SK-N-SH treated with all-trans-retinoic acid at 6 μM for 48 hours (cell line): Measurements from ENCODE around the gene EPHB2.

Experiments used
- ATAC-seq: fragments of 200-7000 bp; cut with Tn5 transposase; 3 replicates; pipeline ENCODE4 v1.9.1; 2020; ENCODE audit warnings: mild to moderate bottlenecking, moderate library complexity
- ARNTL ChIP-seq: fragments of 450-650 bp; formaldehyde crosslinking; IDR thresholded peaks from 2 replicates; pipeline ENCODE4 v1.5.0; 2020; ENCODE audit warnings: low read depth, mild to moderate bottlenecking, moderate library complexity, borderline replicate concordance
- CSDC2 ChIP-seq: fragments of 250-450 bp; sonication (Bioruptor Pico); IDR thresholded peaks from 2 replicates; pipeline ENCODE4 v1.5.0; 2020; ENCODE audit warnings: mild to moderate bottlenecking, moderate library complexity
- ESRRG ChIP-seq: fragments of 250-450 bp; sonication (Bioruptor Pico); IDR thresholded peaks from 2 replicates; pipeline ENCODE4 v1.6.1; 2021; ENCODE audit warnings: mild to moderate bottlenecking
- ISL1 ChIP-seq: fragments of 250-450 bp; sonication (Bioruptor Pico); IDR thresholded peaks from 2 replicates; pipeline ENCODE4 v2.1.2; 2022; ENCODE audit warnings: mild to moderate bottlenecking, moderate library complexity
- OSR1 ChIP-seq: fragments of 250-450 bp; sonication (Bioruptor Pico); IDR thresholded peaks from 2 replicates; pipeline ENCODE4 v1.8.0; 2022; ENCODE audit warnings: moderate library complexity, mild to moderate bottlenecking, inconsistent platforms
- PPARA ChIP-seq: fragments of 250-450 bp; sonication (Bioruptor Pico); IDR thresholded peaks from 2 replicates; pipeline ENCODE4 v1.5.0; 2020; ENCODE audit warnings: mild to moderate bottlenecking, borderline replicate concordance
- RARB ChIP-seq: fragments of 250-450 bp; sonication (Bioruptor Pico); IDR thresholded peaks from 2 replicates; pipeline ENCODE4 v1.8.0; 2021; ENCODE audit warnings: mild to moderate bottlenecking, moderate library complexity
- SNAI2 ChIP-seq: fragments of 250-450 bp; sonication (Bioruptor Pico); IDR thresholded peaks from 2 replicates; pipeline ENCODE4 v1.5.0; 2020; ENCODE audit warnings: mild to moderate bottlenecking, moderate library complexity
- TOX ChIP-seq: fragments of 250-450 bp; sonication (Bioruptor Pico); IDR thresholded peaks from 2 replicates; pipeline ENCODE4 v1.8.0; 2021; ENCODE audit warnings: mild to moderate bottlenecking, moderate library complexity, borderline replicate concordance
- ZFP3 ChIP-seq: fragments of 250-450 bp; sonication (Bioruptor Pico); IDR thresholded peaks from 2 replicates; pipeline ENCODE4 v1.5.0; 2020; ENCODE audit warnings: mild to moderate bottlenecking, moderate library complexity
- ZFP30 ChIP-seq: fragments of 450-650 bp; formaldehyde crosslinking; IDR thresholded peaks from 2 replicates; pipeline ENCODE4 v1.5.0; 2022; ENCODE audit warnings: mild to moderate bottlenecking, moderate library complexity
- ZNF70 ChIP-seq: fragments of 450-650 bp; formaldehyde crosslinking; IDR thresholded peaks from 2 replicates; pipeline ENCODE4 v1.5.0; 2020; ENCODE audit warnings: mild to moderate bottlenecking, moderate library complexity
- TF ChIP-seq, protein P1 (sequence below): fragments of 250-450 bp; sonication (Bioruptor Pico); IDR thresholded peaks from 2 replicates; pipeline ENCODE4 v1.5.1; 2021; ENCODE audit warnings: mild to moderate bottlenecking, moderate library complexity
- TF ChIP-seq, protein P2 (sequence below): fragments of 250-450 bp; sonication (Bioruptor Pico); IDR thresholded peaks from 2 replicates; pipeline ENCODE4 v1.8.0; 2021; ENCODE audit warnings: low read depth, mild to moderate bottlenecking, moderate library complexity, borderline replicate concordance
- TF ChIP-seq, protein P3 (sequence below): fragments of 250-450 bp; sonication (Bioruptor Pico); IDR thresholded peaks from 2 replicates; pipeline ENCODE4 v1.5.1; 2020; ENCODE audit warnings: low read depth, mild to moderate bottlenecking, moderate library complexity
- TF ChIP-seq, protein P4 (sequence below): fragments of 250-450 bp; sonication (Bioruptor Pico); IDR thresholded peaks from 2 replicates; pipeline ENCODE4 v1.5.0; 2020; ENCODE audit warnings: mild to moderate bottlenecking, moderate library complexity
- TF ChIP-seq, protein P5 (sequence below): fragments of 250-450 bp; sonication (Bioruptor Pico); IDR thresholded peaks from 2 replicates; pipeline ENCODE4 v1.8.0; 2020; ENCODE audit warnings: mild to moderate bottlenecking, moderate library complexity, borderline replicate concordance

Gene EPHB2

DNA sequence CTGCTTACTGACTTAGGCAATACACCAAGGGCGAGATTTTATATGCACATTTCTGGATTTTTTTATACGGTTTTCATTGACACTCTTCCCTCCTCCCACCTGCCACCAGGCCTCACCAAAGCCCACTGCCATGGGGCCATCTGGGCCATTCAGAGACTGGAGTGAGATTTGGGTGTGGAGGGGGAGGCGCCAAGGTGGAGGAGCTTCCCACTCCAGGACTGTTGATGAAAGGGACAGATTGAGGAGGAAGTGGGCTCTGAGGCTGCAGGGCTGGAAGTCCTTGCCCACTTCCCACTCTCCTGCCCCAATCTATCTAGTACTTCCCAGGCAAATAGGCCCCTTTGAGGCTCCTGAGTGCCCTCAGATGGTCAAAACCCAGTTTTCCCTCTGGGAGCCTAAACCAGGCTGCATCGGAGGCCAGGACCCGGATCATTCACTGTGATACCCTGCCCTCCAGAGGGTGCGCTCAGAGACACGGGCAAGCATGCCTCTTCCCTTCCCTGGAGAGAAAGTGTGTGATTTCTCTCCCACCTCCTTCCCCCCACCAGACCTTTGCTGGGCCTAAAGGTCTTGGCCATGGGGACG is 204.1 kb downstream of the EPHB2 start:
- TF ChIP-seq ZNF70 (CRISPR knock-in tag) (no peak), CSDC2 (CRISPR knock-in tag) (no peak)
- ATAC-seq, result no peak

DNA sequence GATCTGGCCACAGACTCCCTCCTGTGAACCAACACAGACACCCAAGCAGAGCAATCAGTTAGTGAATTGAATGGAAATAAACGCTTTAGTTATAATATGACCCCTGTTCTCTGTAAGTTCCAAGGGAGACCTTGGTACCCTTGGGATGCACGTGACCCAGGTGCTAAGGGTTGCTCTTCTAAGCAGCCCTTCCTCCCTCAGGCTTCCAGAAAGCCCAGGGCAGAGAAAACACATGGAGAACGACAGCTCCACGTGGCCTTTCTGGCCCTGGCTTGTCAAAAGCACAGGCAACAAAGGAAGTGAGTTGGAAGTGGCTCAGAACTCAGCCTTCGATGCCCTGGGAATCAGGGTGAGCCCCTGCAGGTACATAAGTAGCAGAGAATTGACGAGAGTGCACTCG is 204.6 kb downstream of the EPHB2 start:
- ATAC-seq, result no peak
- TF ChIP-seq, protein P1, sequence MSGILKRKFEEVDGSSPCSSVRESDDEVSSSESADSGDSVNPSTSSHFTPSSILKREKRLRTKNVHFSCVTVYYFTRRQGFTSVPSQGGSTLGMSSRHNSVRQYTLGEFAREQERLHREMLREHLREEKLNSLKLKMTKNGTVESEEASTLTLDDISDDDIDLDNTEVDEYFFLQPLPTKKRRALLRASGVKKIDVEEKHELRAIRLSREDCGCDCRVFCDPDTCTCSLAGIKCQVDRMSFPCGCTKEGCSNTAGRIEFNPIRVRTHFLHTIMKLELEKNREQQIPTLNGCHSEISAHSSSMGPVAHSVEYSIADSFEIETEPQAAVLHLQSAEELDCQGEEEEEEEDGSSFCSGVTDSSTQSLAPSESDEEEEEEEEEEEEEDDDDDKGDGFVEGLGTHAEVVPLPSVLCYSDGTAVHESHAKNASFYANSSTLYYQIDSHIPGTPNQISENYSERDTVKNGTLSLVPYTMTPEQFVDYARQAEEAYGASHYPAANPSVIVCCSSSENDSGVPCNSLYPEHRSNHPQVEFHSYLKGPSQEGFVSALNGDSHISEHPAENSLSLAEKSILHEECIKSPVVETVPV (CRISPR knock-in tag), result no peak
- TF ChIP-seq TOX (no peak), ESRRG (CRISPR knock-in tag) (no peak), OSR1 (CRISPR knock-in tag) (no peak), ISL1 (CRISPR knock-in tag) (no peak), ZFP3 (CRISPR knock-in tag) (no peak), RARB (no peak)
- TF ChIP-seq, protein P2, sequence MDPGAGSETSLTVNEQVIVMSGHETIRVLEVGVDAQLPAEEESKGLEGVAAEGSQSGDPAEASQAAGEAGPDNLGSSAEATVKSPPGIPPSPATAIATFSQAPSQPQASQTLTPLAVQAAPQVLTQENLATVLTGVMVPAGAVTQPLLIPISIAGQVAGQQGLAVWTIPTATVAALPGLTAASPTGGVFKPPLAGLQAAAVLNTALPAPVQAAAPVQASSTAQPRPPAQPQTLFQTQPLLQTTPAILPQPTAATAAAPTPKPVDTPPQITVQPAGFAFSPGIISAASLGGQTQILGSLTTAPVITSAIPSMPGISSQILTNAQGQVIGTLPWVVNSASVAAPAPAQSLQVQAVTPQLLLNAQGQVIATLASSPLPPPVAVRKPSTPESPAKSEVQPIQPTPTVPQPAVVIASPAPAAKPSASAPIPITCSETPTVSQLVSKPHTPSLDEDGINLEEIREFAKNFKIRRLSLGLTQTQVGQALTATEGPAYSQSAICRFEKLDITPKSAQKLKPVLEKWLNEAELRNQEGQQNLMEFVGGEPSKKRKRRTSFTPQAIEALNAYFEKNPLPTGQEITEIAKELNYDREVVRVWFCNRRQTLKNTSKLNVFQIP (CRISPR knock-in tag), result no peak
- TF ChIP-seq, protein P3, sequence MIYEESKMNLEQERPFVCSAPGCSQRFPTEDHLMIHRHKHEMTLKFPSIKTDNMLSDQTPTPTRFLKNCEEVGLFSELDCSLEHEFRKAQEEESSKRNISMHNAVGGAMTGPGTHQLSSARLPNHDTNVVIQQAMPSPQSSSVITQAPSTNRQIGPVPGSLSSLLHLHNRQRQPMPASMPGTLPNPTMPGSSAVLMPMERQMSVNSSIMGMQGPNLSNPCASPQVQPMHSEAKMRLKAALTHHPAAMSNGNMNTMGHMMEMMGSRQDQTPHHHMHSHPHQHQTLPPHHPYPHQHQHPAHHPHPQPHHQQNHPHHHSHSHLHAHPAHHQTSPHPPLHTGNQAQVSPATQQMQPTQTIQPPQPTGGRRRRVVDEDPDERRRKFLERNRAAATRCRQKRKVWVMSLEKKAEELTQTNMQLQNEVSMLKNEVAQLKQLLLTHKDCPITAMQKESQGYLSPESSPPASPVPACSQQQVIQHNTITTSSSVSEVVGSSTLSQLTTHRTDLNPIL, result no peak

DNA sequence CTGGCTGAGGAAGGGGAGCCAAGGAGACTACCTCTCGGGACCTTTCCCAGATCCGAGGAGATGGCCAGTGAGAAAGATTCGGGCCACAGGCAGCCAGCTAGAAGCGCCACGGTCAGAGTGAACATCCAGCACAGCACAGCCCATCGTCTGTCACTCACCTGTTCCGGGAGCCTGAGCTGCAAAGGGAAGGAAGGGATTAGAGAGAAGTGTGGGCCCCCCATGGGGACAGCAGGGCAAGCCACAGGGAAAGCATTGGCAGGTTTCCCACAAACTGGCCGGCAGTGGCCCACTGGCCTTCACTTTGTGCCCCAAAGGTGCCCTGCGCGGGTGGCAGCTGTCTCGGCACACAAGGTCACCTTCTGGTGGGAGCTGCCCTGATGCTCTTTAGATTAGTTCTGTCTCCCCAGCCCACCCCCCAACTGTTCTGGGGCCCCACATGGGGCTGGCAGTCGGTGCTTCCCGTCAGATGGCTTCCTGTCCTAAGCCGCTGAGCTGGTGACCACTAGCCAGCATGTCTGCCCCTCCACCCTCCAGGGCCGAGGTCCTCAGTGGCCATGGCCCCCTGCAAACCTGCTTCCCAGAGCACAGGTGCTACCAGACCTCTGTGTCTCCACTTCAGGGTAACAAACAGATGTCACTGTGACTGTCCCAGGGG is 205.3 kb downstream of the EPHB2 start:
- TF ChIP-seq, protein P3, result no peak
- TF ChIP-seq PPARA (CRISPR knock-in tag), result no peak
- no peak for TF ChIP-seq OSR1 (CRISPR knock-in tag)
- TF ChIP-seq, protein P4, sequence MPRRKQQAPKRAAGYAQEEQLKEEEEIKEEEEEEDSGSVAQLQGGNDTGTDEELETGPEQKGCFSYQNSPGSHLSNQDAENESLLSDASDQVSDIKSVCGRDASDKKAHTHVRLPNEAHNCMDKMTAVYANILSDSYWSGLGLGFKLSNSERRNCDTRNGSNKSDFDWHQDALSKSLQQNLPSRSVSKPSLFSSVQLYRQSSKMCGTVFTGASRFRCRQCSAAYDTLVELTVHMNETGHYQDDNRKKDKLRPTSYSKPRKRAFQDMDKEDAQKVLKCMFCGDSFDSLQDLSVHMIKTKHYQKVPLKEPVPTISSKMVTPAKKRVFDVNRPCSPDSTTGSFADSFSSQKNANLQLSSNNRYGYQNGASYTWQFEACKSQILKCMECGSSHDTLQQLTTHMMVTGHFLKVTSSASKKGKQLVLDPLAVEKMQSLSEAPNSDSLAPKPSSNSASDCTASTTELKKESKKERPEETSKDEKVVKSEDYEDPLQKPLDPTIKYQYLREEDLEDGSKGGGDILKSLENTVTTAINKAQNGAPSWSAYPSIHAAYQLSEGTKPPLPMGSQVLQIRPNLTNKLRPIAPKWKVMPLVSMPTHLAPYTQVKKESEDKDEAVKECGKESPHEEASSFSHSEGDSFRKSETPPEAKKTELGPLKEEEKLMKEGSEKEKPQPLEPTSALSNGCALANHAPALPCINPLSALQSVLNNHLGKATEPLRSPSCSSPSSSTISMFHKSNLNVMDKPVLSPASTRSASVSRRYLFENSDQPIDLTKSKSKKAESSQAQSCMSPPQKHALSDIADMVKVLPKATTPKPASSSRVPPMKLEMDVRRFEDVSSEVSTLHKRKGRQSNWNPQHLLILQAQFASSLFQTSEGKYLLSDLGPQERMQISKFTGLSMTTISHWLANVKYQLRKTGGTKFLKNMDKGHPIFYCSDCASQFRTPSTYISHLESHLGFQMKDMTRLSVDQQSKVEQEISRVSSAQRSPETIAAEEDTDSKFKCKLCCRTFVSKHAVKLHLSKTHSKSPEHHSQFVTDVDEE (CRISPR knock-in tag), result no peak
- no peak for TF ChIP-seq ZNF70 (CRISPR knock-in tag)
- no peak for TF ChIP-seq ISL1 (CRISPR knock-in tag)
- TF ChIP-seq RARB, result no peak
- TF ChIP-seq, protein P2 (CRISPR knock-in tag), result no peak
- TF ChIP-seq TOX, result no peak
- TF ChIP-seq ZFP30, result no peak
- TF ChIP-seq CSDC2 (CRISPR knock-in tag), result no peak
- TF ChIP-seq SNAI2, result no peak
- TF ChIP-seq, protein P5, sequence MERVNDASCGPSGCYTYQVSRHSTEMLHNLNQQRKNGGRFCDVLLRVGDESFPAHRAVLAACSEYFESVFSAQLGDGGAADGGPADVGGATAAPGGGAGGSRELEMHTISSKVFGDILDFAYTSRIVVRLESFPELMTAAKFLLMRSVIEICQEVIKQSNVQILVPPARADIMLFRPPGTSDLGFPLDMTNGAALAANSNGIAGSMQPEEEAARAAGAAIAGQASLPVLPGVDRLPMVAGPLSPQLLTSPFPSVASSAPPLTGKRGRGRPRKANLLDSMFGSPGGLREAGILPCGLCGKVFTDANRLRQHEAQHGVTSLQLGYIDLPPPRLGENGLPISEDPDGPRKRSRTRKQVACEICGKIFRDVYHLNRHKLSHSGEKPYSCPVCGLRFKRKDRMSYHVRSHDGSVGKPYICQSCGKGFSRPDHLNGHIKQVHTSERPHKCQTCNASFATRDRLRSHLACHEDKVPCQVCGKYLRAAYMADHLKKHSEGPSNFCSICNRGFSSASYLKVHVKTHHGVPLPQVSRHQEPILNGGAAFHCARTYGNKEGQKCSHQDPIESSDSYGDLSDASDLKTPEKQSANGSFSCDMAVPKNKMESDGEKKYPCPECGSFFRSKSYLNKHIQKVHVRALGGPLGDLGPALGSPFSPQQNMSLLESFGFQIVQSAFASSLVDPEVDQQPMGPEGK (CRISPR knock-in tag), result no peak
- TF ChIP-seq ARNTL (CRISPR knock-in tag), result no peak
- TF ChIP-seq, all 23 proteins: peak for 0
- ATAC-seq, result no peak
